ENCODE results near the gene CALCOCO2. TPM values are rescaled to one million over a fixed set of nuclear protein-coding genes. Genes with fewer than 3 reads are reported as not detected.

Gene CALCOCO2
- total RNA-seq: 39.2 and 62.7 TPM in 2 replicates

GRCh38 chr17:48830840-48831548 is at the start of gene CALCOCO2:
CALCOCO2 (plus strand) TSS chr17:48831035; CDS start chr17:48841708, 10,673 bp downstream.

GRCh38 chr17:48816774-48817590 is 13.9 kb upstream of the CALCOCO2 start, which contains the start of gene TTLL6:
TTLL6 (minus strand) TSS chr17:48817229; CDS start chr17:48817072, 157 bp downstream.

GRCh38 chr17:48908047-48908843 is 77.4 kb downstream of the CALCOCO2 start, which contains the start of gene UBE2Z:
UBE2Z (plus strand) TSS chr17:48908407; CDS start chr17:48908504, 97 bp downstream.

Other genes starting within 250 kb of the CALCOCO2 start
- gene HOXB3, start 240.8 kb upstream of the CALCOCO2 start, total RNA-seq: 5.6 and 8.4 TPM in 2 replicates
- gene HOXB5, start 237.3 kb upstream of the CALCOCO2 start, total RNA-seq: 0.09 TPM in 1 of 2 replicates, not detected in the other
- 4.8 and 5.3 TPM in 2 replicates for gene HOXB6, start 226.0 kb upstream of the CALCOCO2 start, total RNA-seq
- gene HOXB7, start 220.0 kb upstream of the CALCOCO2 start, total RNA-seq: 3.3 and 3.4 TPM in 2 replicates
- gene HOXB8, start 215.7 kb upstream of the CALCOCO2 start, total RNA-seq: under 0.01 and 0.97 TPM in 2 replicates
- 0.30 and 0.92 TPM in 2 replicates for gene HOXB9, start 204.7 kb upstream of the CALCOCO2 start, total RNA-seq
- not detected in 2 replicates for gene PRAC1, start 108.5 kb upstream of the CALCOCO2 start, total RNA-seq
- not detected in 2 replicates for gene PRAC2, start 107.8 kb upstream of the CALCOCO2 start, total RNA-seq
- gene HOXB13, start 102.3 kb upstream of the CALCOCO2 start, total RNA-seq: under 0.01 TPM in 1 of 2 replicates, not detected in the other
- 0.18 and 1.2 TPM in 2 replicates for gene TTLL6, start 13.8 kb upstream of the CALCOCO2 start, total RNA-seq
- gene ATP5MC1, start 61.8 kb downstream of the CALCOCO2 start, total RNA-seq: 27.8 and 33.0 TPM in 2 replicates
- 49.9 and 78.2 TPM in 2 replicates for gene UBE2Z, start 77.4 kb downstream of the CALCOCO2 start, total RNA-seq
- 95.0 and 97.6 TPM in 2 replicates for gene SNF8, start 113.8 kb downstream of the CALCOCO2 start, total RNA-seq
- not detected in 2 replicates for gene GIP, start 137.6 kb downstream of the CALCOCO2 start, total RNA-seq
- 12.2 and 28.5 TPM in 2 replicates for gene IGF2BP1, start 166.3 kb downstream of the CALCOCO2 start, total RNA-seq